ENCODE results near the gene BDKRB1. TPM values are rescaled to one million over a fixed set of nuclear protein-coding genes. Genes with fewer than 3 reads are reported as not detected.
A peak's percentile ranks its signal among the peaks of the same experiment; 100 is the strongest.

Gene BDKRB1
- total RNA-seq, 1 experiment from 2014 or later = not detected

- WGBS (ENCODE audit: extremely low coverage, insufficient read length, low lambda C conversion rate) = no CpG with 5 or more reads among the region's 9 CpGs
- Histone ChIP-seq H3K9me3 (ENCODE audit: control insufficient read depth, low read depth, low read length) (no peaks in the 10 kb centered on the region), H3K18ac (ENCODE audit: insufficient read length, low read depth, low read length) (no peak overlapping the region), H2AK5ac (ENCODE audit: insufficient read length, low read length) (no peak overlapping the region), H2AFZ (ENCODE audit: low read length) (no peak overlapping the region), H3K79me2 (ENCODE audit: insufficient read depth, low read length) (no peaks in the 10 kb centered on the region), H3T11ph (ENCODE audit: low read length) (no peak overlapping the region), H2BK12ac (ENCODE audit: insufficient read length, low read depth, low read length) (no peak overlapping the region), H3K4me1 (ENCODE audit: insufficient read depth, low read length) (no peaks in the 10 kb centered on the region), H3K79me1 (ENCODE audit: insufficient read depth, low read depth, low read length, poor library complexity, severe bottlenecking) (no peaks in the 10 kb centered on the region), H2BK20ac (ENCODE audit: low read depth, low read length, poor library complexity, severe bottlenecking) (no peak overlapping the region), H4K8ac (replicated peaks; ENCODE audit: insufficient read length, low read depth, low read length) (no peak overlapping the region), H3K9ac (ENCODE audit: extremely low read depth, insufficient read length, low read length) (no peak overlapping the region), H4K91ac (ENCODE audit: insufficient read length, low read depth, low read length) (no peak overlapping the region), H3K56ac (ENCODE audit: insufficient read length, low read depth, low read length) (no peak overlapping the region), H4K20me1 (ENCODE audit: control insufficient read depth, insufficient read depth, insufficient read length) (no peaks in the 10 kb centered on the region), H3K14ac (ENCODE audit: insufficient read depth, low read length) (no peak overlapping the region), H3K27me3 (ENCODE audit: insufficient read depth, low read length) (no peaks in the 10 kb centered on the region), H3K4ac (ENCODE audit: low read depth, low read length) (no peak overlapping the region), H2BK5ac (ENCODE audit: insufficient read length, low read length) (no peak overlapping the region), H3K23ac (ENCODE audit: insufficient read length, low read depth, low read length) (no peak overlapping the region), H4K5ac (ENCODE audit: insufficient read length, low read depth, low read length) (no peak overlapping the region), H3K23me2 (ENCODE audit: insufficient read length, low read depth, low read length, poor library complexity, severe bottlenecking) (no peaks in the 10 kb centered on the region), H2BK15ac (ENCODE audit: low read depth, low read length) (no peak overlapping the region), H3K4me2 (ENCODE audit: insufficient read depth, insufficient read length, low read length) (no peak overlapping the region), H3K27ac (ENCODE audit: insufficient read length, low read depth, low read length) (no peak overlapping the region), H2BK120ac (ENCODE audit: low read depth, low read length, poor library complexity, severe bottlenecking) (no peak overlapping the region)
- no peaks in the 10 kb centered on the region for H3K9me3 Mint-ChIP-seq
- peaks cover 8 to 13% of the 10 kb centered on the region in 2 experiments for H3K4me1 Mint-ChIP-seq
- H3K27ac Mint-ChIP-seq = peak overlapping the region in 2 of 3 experiments; percentile 71 to 91; a peak in 2 of 7 replicates
- DNase-seq = peak; percentile 87
- H3K36me3 Mint-ChIP-seq (ENCODE audit: insufficient read depth in 1 of 3, low read depth in 3 of 3) = peaks cover 2 to 14% (median 9%) of the 10 kb centered on the region in 3 experiments; a peak in 3 of 7 replicates
- no peak overlapping the region for H3K4me3 Mint-ChIP-seq
- H3K27me3 Mint-ChIP-seq (ENCODE audit: low read depth) = no peaks in the 10 kb centered on the region
- peak; percentile 65 for TF ChIP-seq CTCF (conservative IDR thresholded peaks at IDR 0.05)
These were observed 48.9 kb downstream of the BDKRB1 start for GRCh38 chr14:96304956-96305355.

Measured in H9 (cell line).